HepG2 (cell line): ENCODE results near the gene VARS2. TPM values are rescaled to one million over a fixed set of nuclear protein-coding genes. Genes with fewer than 3 reads are reported as not detected.

ENCODE experiments used
- CERS6 ChIP-seq: sonication (generic); formaldehyde crosslinking; IDR thresholded peaks from 2 replicates; pipeline ENCODE4 v1.5.0; 2020; ENCODE audit warnings: missing genetic modification reagents
- DMAP1 ChIP-seq: IDR thresholded peaks from 2 replicates; pipeline ENCODE4 v1.6.1; 2016
- ELF1 ChIP-seq: sonication (generic); formaldehyde crosslinking; IDR thresholded peaks from 2 replicates; pipeline ENCODE4 v1.4.0; 2020; ENCODE audit warnings: missing genetic modification reagents
- FLYWCH1 ChIP-seq: sonication (generic); formaldehyde crosslinking; IDR thresholded peaks from 2 replicates; pipeline ENCODE4 v1.8.1; 2023; ENCODE audit warnings: mild to moderate bottlenecking, missing genetic modification reagents
- GFI1 ChIP-seq: sonication (generic); formaldehyde crosslinking; IDR thresholded peaks from 2 replicates; pipeline ENCODE4 v1.5.0; 2020; ENCODE audit warnings: missing genetic modification reagents, mild to moderate bottlenecking, borderline replicate concordance
- MIXL1 ChIP-seq: IDR thresholded peaks from 2 replicates; pipeline ENCODE4 v1.6.1; 2016
- NCOA5 ChIP-seq: sonication (generic); formaldehyde crosslinking; IDR thresholded peaks from 2 replicates; pipeline ENCODE4 v1.4.0; 2020; ENCODE audit warnings: missing genetic modification reagents
- ONECUT2 ChIP-seq: sonication (generic); formaldehyde crosslinking; IDR thresholded peaks from 2 replicates; pipeline ENCODE4 v1.4.0; 2020; ENCODE audit warnings: missing genetic modification reagents
- RFXANK ChIP-seq: IDR thresholded peaks from 2 replicates; pipeline ENCODE4 v1.6.1; 2016
- RNF2 ChIP-seq: fragments of 450-650 bp; conservative IDR thresholded peaks from 2 replicates; pipeline ENCODE4 v1.6.1; 2016; ENCODE audit warnings: low read depth
- SIN3B ChIP-seq: fragments of 150-350 bp; IDR thresholded peaks from 2 replicates; pipeline ENCODE4 v1.6.1; 2014; ENCODE audit warnings: low read length
- SIX4 ChIP-seq: sonication (generic); formaldehyde crosslinking; IDR thresholded peaks from 2 replicates; pipeline ENCODE4 v1.4.0; 2020; ENCODE audit warnings: missing genetic modification reagents
- SRSF1 ChIP-seq: fragments of 200-400 bp; formaldehyde crosslinking; optimal IDR thresholded peaks from 2 replicates; pipeline ENCODE3; 2017; ENCODE audit warnings: mild to moderate bottlenecking, low read depth, low read length, moderate library complexity
- SUZ12 ChIP-seq: fragments of 150-350 bp; IDR thresholded peaks from 2 replicates; pipeline ENCODE4 v1.6.1; 2014; ENCODE audit warnings: low read depth, low read length
- TEAD3 ChIP-seq: optimal IDR thresholded peaks from 2 replicates; pipeline ENCODE3; 2016; ENCODE audit warnings: borderline replicate concordance
- YY1 ChIP-seq: IDR thresholded peaks from 2 replicates; pipeline ENCODE4 v1.6.1; 2011; ENCODE audit warnings: low read length, low read depth, moderate library complexity, mild to moderate bottlenecking; ENCODE audit not compliant: insufficient read depth, insufficient replicate concordance
- ZBTB20 ChIP-seq: sonication (generic); formaldehyde crosslinking; IDR thresholded peaks from 2 replicates; pipeline ENCODE4 v1.8.1; 2023; ENCODE audit warnings: missing genetic modification reagents, low read depth, mild to moderate bottlenecking, borderline replicate concordance
- ZMYM2 ChIP-seq: sonication (generic); formaldehyde crosslinking; IDR thresholded peaks from 2 replicates; pipeline ENCODE4 v1.8.0; 2022; ENCODE audit warnings: mild to moderate bottlenecking, missing genetic modification reagents
- ZNF101 ChIP-seq: sonication (generic); formaldehyde crosslinking; IDR thresholded peaks from 2 replicates; pipeline ENCODE4 v1.4.0; 2020; ENCODE audit warnings: mild to moderate bottlenecking, low read depth, missing genetic modification reagents, borderline replicate concordance
- ZNF430 ChIP-seq: sonication (generic); formaldehyde crosslinking; IDR thresholded peaks from 2 replicates; pipeline ENCODE4 v1.9.0; 2021; ENCODE audit warnings: mild to moderate bottlenecking, missing genetic modification reagents
- ZNF431 ChIP-seq: sonication (generic); formaldehyde crosslinking; IDR thresholded peaks from 2 replicates; pipeline ENCODE4 v1.9.0; 2022; ENCODE audit warnings: missing genetic modification reagents, low read depth, mild to moderate bottlenecking, borderline replicate concordance
- ZNF460 ChIP-seq: sonication (generic); formaldehyde crosslinking; IDR thresholded peaks from 2 replicates; pipeline ENCODE4 v1.5.1; 2020; ENCODE audit warnings: missing genetic modification reagents, mild to moderate bottlenecking, borderline replicate concordance
- ZNF790 ChIP-seq: sonication (generic); formaldehyde crosslinking; IDR thresholded peaks from 2 replicates; pipeline ENCODE4 v1.8.0; 2022; ENCODE audit warnings: missing genetic modification reagents, mild to moderate bottlenecking, borderline replicate concordance
- ZSCAN22 ChIP-seq: sonication (generic); formaldehyde crosslinking; IDR thresholded peaks from 2 replicates; pipeline ENCODE4 v1.4.0; 2020; ENCODE audit warnings: mild to moderate bottlenecking, missing genetic modification reagents
- ZXDC ChIP-seq: sonication (generic); formaldehyde crosslinking; IDR thresholded peaks from 2 replicates; pipeline ENCODE4 v1.5.0; 2020; ENCODE audit warnings: mild to moderate bottlenecking, missing genetic modification reagents
- polyA plus RNA-seq, 8 experiments: library from polyadenylated mRNA; depleted of rRNA in 3 of 8; stranded (reverse) in 7 of 8; unstranded in 1 of 8; fragments of >200 nt; fragmentation: Illumina TruSeq in 4 of 8; extraction: Trizol in 4 of 8; gene quantifications; 2 replicates each; pipeline versions ENCODE4 v1.2.1 to v1.2.3, GENCODE V29; 2011 to 2016; ENCODE audit warnings: low read depth in 4 of 8, missing spikeins in 1 of 8, mixed read lengths in 1 of 8; ENCODE audit not compliant: insufficient read depth in 1 of 8
- total RNA-seq, 5 experiments: library from RNA; depleted of rRNA; stranded (reverse); fragments of >200 nt; fragmentation: Illumina TruSeq; extraction: Trizol; gene quantifications; 2 replicates each; pipeline ENCODE4 v1.2.3, GENCODE V29; 2016; ENCODE audit warnings: low read depth in 1 of 5
- TF ChIP-seq, protein P1 (sequence below): sonication (generic); formaldehyde crosslinking; IDR thresholded peaks from 2 replicates; pipeline ENCODE4 v1.4.0; 2020; ENCODE audit warnings: mild to moderate bottlenecking, low read depth, missing genetic modification reagents
- TF ChIP-seq, protein P2 (sequence below): sonication (generic); formaldehyde crosslinking; IDR thresholded peaks from 2 replicates; pipeline ENCODE4 v1.8.0; 2022; ENCODE audit warnings: mild to moderate bottlenecking, missing genetic modification reagents

The VARS2 gene
- total and polyA plus RNA-seq, 2 of the 13 experiments (the other 11 are each of a cell fraction or from before 2014, with no cell fraction given): 61.8 to 71.8 TPM

- TF ChIP-seq GFI1 (CRISPR knock-in tag): peak; percentile 61; the same call in 1 of the 2 replicates
- TF ChIP-seq ZNF790 (CRISPR knock-in tag): no peak
- TF ChIP-seq SIX4 (CRISPR knock-in tag): no peak
- no peak for TF ChIP-seq ONECUT2 (CRISPR knock-in tag)
- 0 out of 2 replicates have a peak, but pooled peaks have one; percentile 63 for TF ChIP-seq RFXANK (CRISPR knock-in tag)
- no peak for TF ChIP-seq SUZ12
- TF ChIP-seq, protein P1, sequence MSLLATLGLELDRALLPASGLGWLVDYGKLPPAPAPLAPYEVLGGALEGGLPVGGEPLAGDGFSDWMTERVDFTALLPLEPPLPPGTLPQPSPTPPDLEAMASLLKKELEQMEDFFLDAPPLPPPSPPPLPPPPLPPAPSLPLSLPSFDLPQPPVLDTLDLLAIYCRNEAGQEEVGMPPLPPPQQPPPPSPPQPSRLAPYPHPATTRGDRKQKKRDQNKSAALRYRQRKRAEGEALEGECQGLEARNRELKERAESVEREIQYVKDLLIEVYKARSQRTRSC (CRISPR knock-in tag): no peak
- TF ChIP-seq ZMYM2 (CRISPR knock-in tag): no peak
- TF ChIP-seq ZNF101 (CRISPR knock-in tag): no peak
- TF ChIP-seq, protein P2, sequence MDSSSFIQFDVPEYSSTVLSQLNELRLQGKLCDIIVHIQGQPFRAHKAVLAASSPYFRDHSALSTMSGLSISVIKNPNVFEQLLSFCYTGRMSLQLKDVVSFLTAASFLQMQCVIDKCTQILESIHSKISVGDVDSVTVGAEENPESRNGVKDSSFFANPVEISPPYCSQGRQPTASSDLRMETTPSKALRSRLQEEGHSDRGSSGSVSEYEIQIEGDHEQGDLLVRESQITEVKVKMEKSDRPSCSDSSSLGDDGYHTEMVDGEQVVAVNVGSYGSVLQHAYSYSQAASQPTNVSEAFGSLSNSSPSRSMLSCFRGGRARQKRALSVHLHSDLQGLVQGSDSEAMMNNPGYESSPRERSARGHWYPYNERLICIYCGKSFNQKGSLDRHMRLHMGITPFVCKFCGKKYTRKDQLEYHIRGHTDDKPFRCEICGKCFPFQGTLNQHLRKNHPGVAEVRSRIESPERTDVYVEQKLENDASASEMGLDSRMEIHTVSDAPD (CRISPR knock-in tag): 0 out of 2 replicates have a peak, but pooled peaks have one; percentile 47
- TF ChIP-seq CERS6 (CRISPR knock-in tag): no peak
- TF ChIP-seq ZNF431 (CRISPR knock-in tag): no peak
- TF ChIP-seq SIN3B: no peak
- peak; percentile 46 for TF ChIP-seq ELF1 (CRISPR knock-in tag)
- TF ChIP-seq ZNF460: no peak; the same call in 1 of the 2 replicates
- TF ChIP-seq FLYWCH1 (CRISPR knock-in tag): no peak
- no peak for TF ChIP-seq SRSF1
- no peak for TF ChIP-seq NCOA5 (CRISPR knock-in tag)
- TF ChIP-seq TEAD3 (CRISPR knock-in tag): peak; percentile 49
- peak; percentile 96 for TF ChIP-seq MIXL1 (CRISPR knock-in tag)
- TF ChIP-seq YY1: peak; percentile 84
- no peak for TF ChIP-seq ZBTB20 (CRISPR knock-in tag)
- no peak for TF ChIP-seq ZNF430 (CRISPR knock-in tag)
- no peak for TF ChIP-seq RNF2
- no peak for TF ChIP-seq ZXDC (CRISPR knock-in tag)
- no peak for TF ChIP-seq ZSCAN22 (CRISPR knock-in tag)
- TF ChIP-seq DMAP1 (CRISPR knock-in tag): no peak; the same call in 1 of the 2 replicates
Observed at GRCh38 chr6:30877419-30878262, 36.4 kb upstream of the VARS2 start (continued).
